B cell (primary cell): ENCODE results near the gene SEZ6L2.

Experiments used
- EZH2 ChIP-seq: IDR thresholded peaks from 2 replicates; pipeline ENCODE4 v1.6.1; 2012; ENCODE audit warnings: borderline replicate concordance, low read depth, mild to moderate bottlenecking, moderate library complexity, low read length; ENCODE audit not compliant: insufficient read depth, poor library complexity, severe bottlenecking
- TF ChIP-seq, protein P1 (sequence below): fragments of 200-600 bp; IDR thresholded peaks from one replicate; pipeline ENCODE4 v1.8.0; 2022; ENCODE audit warnings: antibody characterized with exemption, mild to moderate bottlenecking

DNA sequence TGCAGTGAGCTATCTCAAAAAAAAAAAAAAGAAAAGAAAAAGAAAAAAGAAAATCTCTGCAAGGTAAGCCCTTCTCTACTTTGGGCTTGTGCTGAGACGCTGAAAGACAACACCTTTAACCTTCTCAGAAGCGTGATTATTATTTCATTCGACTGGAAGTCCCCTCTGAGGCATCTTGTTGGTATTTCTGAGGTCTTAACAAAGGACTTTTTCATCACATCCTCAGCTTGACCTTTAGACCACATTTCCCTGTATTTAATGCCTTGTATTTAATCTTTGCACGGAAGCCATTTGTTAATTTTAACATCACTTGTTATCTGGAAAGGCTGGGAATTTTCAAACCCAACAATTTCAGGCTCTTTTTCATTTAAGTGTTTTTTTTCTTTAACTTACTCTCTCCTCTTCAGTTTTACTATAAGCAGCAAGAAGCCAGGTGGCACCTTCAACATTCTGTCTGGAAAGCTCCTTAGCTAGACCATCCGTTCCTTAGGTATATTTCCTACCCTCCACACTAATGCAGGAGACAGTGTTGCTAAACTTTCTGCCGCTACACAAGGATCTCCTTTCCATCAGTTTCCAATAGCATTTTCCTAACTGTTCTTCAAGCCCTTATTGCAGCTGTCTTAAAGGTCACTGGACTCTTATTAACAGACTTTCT is 16.4 kb upstream of the SEZ6L2 start:
- TF ChIP-seq EZH2: no peak
- TF ChIP-seq, protein P1, sequence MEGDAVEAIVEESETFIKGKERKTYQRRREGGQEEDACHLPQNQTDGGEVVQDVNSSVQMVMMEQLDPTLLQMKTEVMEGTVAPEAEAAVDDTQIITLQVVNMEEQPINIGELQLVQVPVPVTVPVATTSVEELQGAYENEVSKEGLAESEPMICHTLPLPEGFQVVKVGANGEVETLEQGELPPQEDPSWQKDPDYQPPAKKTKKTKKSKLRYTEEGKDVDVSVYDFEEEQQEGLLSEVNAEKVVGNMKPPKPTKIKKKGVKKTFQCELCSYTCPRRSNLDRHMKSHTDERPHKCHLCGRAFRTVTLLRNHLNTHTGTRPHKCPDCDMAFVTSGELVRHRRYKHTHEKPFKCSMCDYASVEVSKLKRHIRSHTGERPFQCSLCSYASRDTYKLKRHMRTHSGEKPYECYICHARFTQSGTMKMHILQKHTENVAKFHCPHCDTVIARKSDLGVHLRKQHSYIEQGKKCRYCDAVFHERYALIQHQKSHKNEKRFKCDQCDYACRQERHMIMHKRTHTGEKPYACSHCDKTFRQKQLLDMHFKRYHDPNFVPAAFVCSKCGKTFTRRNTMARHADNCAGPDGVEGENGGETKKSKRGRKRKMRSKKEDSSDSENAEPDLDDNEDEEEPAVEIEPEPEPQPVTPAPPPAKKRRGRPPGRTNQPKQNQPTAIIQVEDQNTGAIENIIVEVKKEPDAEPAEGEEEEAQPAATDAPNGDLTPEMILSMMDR: no peak
